LNCaP clone FGC (cell line): Measurements from ENCODE around the gene CELF5.

Source experiments
- DNase-seq: peaks from one replicate; pipeline ENCODE4 v3.0.0-alpha.2; 2011; ENCODE audit warnings: low read depth
- H3K4me3 ChIP-seq: 2 replicates; pipeline ENCODE4 v1.5.1; 2011; ENCODE audit warnings: mild to moderate bottlenecking, low read depth, low read length, control low read depth
- CTCF ChIP-seq: IDR thresholded peaks from 2 replicates; pipeline ENCODE4 v1.5.1; 2012; ENCODE audit warnings: mild to moderate bottlenecking; ENCODE audit not compliant: control insufficient read depth, insufficient read depth; ENCODE audit errors: extremely low read depth

Gene CELF5

GRCh38 chr19:3344608-3345598, 120.4 kb downstream of the CELF5 start:
- TF ChIP-seq CTCF = no peak

GRCh38 chr19:3345850-3346460, 121.5 kb downstream of the CELF5 start:
- TF ChIP-seq CTCF = no peak
- no peak overlapping the region for H3K4me3 ChIP-seq
- DNase-seq = no peak

More at GRCh38 chr19:3344608-3345598, 120.4 kb downstream of the CELF5 start:
- no peak overlapping the region for H3K4me3 ChIP-seq
- no peak for DNase-seq
